GM12892 (cell line): ENCODE measurements around the gene PRDM11.

Source experiments
- POLR2A ChIP-seq: IDR thresholded peaks from 2 replicates; pipeline ENCODE4 v1.6.1; 2011; ENCODE audit warnings: low read depth, low read length, control low read depth
- POLR2AphosphoS5 ChIP-seq: IDR thresholded peaks from 2 replicates; pipeline ENCODE4 v1.6.1; 2011; ENCODE audit warnings: low read depth, low read length, control low read depth

DNA sequence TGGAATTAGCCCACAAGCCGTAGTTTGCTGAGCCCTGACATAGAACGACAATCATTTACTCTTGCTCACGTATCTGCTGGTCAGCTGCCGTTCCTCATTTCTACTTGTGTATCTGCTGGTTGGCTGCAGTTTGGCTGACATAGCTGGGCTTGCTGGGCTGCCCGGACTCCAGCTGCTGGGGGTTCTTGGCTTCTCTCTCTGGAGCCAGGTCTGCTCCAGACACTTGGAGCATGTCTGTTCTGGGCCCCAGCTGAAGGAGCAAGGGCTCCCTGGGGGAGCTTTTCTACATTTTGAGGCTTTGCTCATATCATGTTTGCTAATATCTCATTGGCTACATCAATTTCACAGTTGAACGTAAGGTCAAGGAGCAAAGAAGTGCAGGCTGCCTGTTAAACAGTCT is 47.3 kb downstream of the PRDM11 start:
- TF ChIP-seq POLR2AphosphoS5 (no peak), POLR2A (no peak)
